Measurements from ENCODE around the gene FKBP5.

DNA sequence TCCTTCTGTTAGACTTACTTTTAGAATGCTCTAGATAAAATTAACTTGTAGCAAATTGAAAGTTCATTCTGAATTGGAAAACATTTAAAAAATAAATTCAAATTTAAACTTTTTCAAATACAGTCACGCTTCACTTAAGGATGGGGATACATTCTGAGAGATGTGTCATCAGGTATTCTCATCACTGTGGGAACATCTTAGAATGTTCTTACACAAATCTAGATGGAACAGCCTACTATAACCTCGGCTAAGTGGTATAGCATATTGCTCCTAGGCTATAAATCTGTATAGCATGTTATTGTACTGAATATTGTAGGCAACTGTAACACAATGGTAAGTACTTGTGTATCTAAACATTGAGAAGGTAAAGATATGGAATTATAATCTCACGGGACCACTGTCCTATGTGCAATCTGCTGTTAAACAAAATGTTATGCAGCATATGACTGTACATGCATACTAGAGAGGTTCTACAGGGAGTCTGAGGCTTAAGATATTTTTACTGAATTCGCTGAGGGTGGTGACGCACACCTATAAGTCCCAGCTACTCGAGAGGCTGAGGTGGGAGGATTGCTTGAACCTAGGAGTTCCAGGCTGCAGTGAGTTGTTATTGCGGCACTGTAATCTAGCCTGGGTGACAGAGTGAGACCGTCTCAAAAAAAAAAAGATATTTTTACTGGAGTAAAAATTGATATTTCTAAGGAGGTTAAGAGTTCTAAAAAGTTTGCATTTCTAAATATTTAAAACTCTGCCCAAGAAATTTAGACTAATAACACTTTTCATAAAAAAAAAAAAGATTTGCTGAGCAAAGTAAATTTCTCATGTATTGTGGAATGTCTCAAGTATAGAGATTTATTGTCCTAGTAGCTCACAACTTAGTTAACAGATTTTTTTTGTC, 88.7 kb downstream of the FKBP5 start:
- TF ChIP-seq, protein P1, sequence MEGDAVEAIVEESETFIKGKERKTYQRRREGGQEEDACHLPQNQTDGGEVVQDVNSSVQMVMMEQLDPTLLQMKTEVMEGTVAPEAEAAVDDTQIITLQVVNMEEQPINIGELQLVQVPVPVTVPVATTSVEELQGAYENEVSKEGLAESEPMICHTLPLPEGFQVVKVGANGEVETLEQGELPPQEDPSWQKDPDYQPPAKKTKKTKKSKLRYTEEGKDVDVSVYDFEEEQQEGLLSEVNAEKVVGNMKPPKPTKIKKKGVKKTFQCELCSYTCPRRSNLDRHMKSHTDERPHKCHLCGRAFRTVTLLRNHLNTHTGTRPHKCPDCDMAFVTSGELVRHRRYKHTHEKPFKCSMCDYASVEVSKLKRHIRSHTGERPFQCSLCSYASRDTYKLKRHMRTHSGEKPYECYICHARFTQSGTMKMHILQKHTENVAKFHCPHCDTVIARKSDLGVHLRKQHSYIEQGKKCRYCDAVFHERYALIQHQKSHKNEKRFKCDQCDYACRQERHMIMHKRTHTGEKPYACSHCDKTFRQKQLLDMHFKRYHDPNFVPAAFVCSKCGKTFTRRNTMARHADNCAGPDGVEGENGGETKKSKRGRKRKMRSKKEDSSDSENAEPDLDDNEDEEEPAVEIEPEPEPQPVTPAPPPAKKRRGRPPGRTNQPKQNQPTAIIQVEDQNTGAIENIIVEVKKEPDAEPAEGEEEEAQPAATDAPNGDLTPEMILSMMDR (IDR thresholded peaks at IDR 0.05; ENCODE audit: poor library complexity): no peak
- no peak for TF ChIP-seq EZH2 (IDR thresholded peaks at IDR 0.05; ENCODE audit: borderline replicate concordance)
